Measurements from ENCODE around the gene AP1S1. TPM values are rescaled to one million over a fixed set of nuclear protein-coding genes. Genes with fewer than 3 reads are reported as not detected.
"Not testable (repeated sequence)": the region's sequence is repeated elsewhere in the genome, so short reads cannot be mapped to it uniquely, and the experiment has no call there.

AP1S1 gene
- total RNA-seq, 1 donor from 2014 or later = 50.4 TPM

GRCh38 chr7:101128040-101128834 is 26.0 kb upstream of the AP1S1 start:
- peaks cover 2% of the 10 kb centered on the region for H3K9me3 Mint-ChIP-seq (ENCODE audit: unreplicated experiment)
- TF ChIP-seq, protein P1, sequence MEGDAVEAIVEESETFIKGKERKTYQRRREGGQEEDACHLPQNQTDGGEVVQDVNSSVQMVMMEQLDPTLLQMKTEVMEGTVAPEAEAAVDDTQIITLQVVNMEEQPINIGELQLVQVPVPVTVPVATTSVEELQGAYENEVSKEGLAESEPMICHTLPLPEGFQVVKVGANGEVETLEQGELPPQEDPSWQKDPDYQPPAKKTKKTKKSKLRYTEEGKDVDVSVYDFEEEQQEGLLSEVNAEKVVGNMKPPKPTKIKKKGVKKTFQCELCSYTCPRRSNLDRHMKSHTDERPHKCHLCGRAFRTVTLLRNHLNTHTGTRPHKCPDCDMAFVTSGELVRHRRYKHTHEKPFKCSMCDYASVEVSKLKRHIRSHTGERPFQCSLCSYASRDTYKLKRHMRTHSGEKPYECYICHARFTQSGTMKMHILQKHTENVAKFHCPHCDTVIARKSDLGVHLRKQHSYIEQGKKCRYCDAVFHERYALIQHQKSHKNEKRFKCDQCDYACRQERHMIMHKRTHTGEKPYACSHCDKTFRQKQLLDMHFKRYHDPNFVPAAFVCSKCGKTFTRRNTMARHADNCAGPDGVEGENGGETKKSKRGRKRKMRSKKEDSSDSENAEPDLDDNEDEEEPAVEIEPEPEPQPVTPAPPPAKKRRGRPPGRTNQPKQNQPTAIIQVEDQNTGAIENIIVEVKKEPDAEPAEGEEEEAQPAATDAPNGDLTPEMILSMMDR (IDR thresholded peaks at IDR 0.05; ENCODE audit: partially characterized antibody, unreplicated experiment) = no peak
- no peak overlapping the region for H3K27ac Mint-ChIP-seq (ENCODE audit: unreplicated experiment)
- H3K4me1 Mint-ChIP-seq (ENCODE audit: low read depth, unreplicated experiment) = no peaks in the 10 kb centered on the region
- no peak for DNase-seq
- peaks cover 5% of the 10 kb centered on the region for H3K27me3 Mint-ChIP-seq (ENCODE audit: unreplicated experiment)
- no peaks in the 10 kb centered on the region for H3K36me3 Mint-ChIP-seq (ENCODE audit: unreplicated experiment)
- no peak overlapping the region for H3K4me3 Mint-ChIP-seq (ENCODE audit: unreplicated experiment)

- H3K36me3 Mint-ChIP-seq (ENCODE audit: unreplicated experiment) = no peaks in the 10 kb centered on the region
- peaks cover 2% of the 10 kb centered on the region for H3K9me3 Mint-ChIP-seq (ENCODE audit: unreplicated experiment)
- H3K27ac Mint-ChIP-seq (ENCODE audit: unreplicated experiment) = no peak overlapping the region
- TF ChIP-seq, protein P1 (IDR thresholded peaks at IDR 0.05; ENCODE audit: partially characterized antibody, unreplicated experiment) = no peak
- H3K27me3 Mint-ChIP-seq (ENCODE audit: unreplicated experiment) = peaks cover 10% of the 10 kb centered on the region
- peaks cover 2% of the 10 kb centered on the region for H3K4me1 Mint-ChIP-seq (ENCODE audit: low read depth, unreplicated experiment)
- no peak for DNase-seq
- H3K4me3 Mint-ChIP-seq (ENCODE audit: unreplicated experiment) = no peak overlapping the region
Observed at GRCh38 chr7:101129603-101130117, 24.6 kb upstream of the AP1S1 start.

DNA sequence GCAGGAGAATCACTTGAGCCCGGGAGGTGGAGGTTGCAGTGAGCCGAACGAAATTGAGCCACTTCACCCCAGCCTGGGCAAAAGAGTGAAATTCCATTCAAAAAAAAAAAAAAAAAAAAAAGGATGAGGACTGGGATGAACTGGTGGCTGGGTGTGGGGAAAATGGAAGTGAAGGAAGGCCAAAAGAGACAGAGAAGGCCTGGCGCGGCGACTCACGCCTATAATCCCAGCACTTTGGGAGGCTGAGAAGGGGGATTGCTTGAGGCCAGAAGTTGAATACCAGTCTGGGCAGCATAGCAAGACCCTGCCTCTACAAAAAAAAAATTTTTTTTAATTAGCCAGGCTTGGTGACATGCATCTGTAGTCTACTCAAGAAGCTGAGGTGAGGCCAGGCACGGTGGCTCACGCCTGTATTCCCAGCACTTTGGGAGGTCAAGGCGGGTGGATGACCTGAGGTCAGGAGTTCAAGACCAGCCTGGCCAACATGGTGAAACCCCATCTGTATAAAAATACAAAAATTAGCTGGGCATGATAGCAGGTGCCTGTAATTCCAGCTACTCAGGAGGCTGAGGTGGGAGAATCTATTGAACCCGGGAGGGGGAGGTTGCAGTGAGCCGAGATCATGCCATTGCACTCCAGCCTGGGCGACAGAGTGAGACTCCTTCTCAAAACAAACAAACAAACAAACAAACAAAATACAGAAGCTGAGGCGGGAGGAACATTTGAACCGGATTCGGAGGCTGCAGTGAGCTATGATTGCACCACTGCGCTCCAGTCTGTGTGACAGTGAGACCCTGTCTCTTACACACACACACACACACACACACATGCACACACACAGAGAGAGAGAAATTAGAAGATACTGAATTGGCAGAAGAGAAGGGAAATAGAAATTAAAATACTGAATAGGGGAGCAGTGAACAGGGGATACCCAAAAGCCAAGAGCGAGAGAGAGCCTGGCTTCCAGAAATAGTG is 21.4 kb upstream of the AP1S1 start:
- not testable (repeated sequence) for DNase-seq; H3K4me1 Mint-ChIP-seq (ENCODE audit: low read depth, unreplicated experiment); H3K27me3 Mint-ChIP-seq (ENCODE audit: unreplicated experiment); H3K9me3 Mint-ChIP-seq (ENCODE audit: unreplicated experiment); H3K36me3 Mint-ChIP-seq (ENCODE audit: unreplicated experiment); H3K4me3 Mint-ChIP-seq (ENCODE audit: unreplicated experiment)
- H3K27ac Mint-ChIP-seq (ENCODE audit: unreplicated experiment) = peak overlapping the region; percentile 3

DNA sequence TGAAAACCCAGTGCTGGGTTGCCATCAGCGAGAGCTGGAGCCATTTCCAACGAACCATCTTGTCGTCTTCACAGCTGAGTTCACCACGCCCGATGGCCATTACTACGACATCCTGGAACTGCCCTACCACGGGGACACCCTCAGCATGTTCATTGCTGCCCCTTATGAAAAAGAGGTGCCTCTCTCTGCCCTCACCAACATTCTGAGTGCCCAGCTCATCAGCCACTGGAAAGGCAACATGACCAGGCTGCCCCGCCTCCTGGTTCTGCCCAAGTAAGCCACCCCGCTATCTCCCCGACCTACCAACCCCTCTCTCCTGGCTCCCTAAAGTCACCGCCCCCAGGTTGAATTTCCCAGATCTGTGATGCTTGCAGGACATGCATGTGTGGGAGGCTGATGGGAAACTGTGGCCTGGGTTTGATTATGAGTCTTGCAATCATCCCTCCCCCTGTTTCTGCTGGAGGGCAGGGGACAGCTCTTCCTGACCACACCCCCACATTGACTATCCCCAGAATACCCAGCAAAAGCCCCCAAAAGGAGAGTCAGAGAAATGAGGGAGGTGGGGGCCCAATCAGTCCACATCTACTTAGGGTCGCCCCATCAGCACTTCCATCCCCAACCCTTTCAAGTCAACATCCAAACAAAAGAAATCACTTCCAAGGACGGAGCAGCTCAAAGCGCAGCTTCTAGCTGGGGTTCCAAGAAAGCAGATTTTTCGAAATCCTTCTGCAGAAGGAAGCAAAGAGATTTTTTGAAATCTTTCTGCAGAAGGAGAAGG is 20.5 kb upstream of the AP1S1 start:
- H3K27me3 Mint-ChIP-seq (ENCODE audit: unreplicated experiment) = peaks cover 10% of the 10 kb centered on the region

More for the DNA sequence above, 20.5 kb upstream of the AP1S1 start:
- peaks cover 2% of the 10 kb centered on the region for H3K4me1 Mint-ChIP-seq (ENCODE audit: low read depth, unreplicated experiment)
- TF ChIP-seq, protein P1 (IDR thresholded peaks at IDR 0.05; ENCODE audit: partially characterized antibody, unreplicated experiment) = no peak
- H3K27ac Mint-ChIP-seq (ENCODE audit: unreplicated experiment) = no peak overlapping the region
- H3K4me3 Mint-ChIP-seq (ENCODE audit: unreplicated experiment) = no peak overlapping the region
- DNase-seq = no peak
- H3K36me3 Mint-ChIP-seq (ENCODE audit: unreplicated experiment) = no peaks in the 10 kb centered on the region
- no peaks in the 10 kb centered on the region for H3K9me3 Mint-ChIP-seq (ENCODE audit: unreplicated experiment)
